Sigmoid colon (tissue), 7 donors: ENCODE results near the gene EP400. TPM values are rescaled to one million over a fixed set of nuclear protein-coding genes. Genes with fewer than 3 reads are reported as not detected.

Source experiments
- DNase-seq: peaks from one replicate; pipeline ENCODE4 v3.0.0-alpha.2; 2019
- H3K27ac ChIP-seq, 4 donors: fragments of 200-600 bp; sonication (generic); one replicate each; pipeline ENCODE4 v1.5.1; 2016 to 2019; ENCODE audit warnings: mild to moderate bottlenecking in 1 of 4
- H3K27me3 ChIP-seq, 3 donors: fragments of 200-600 bp; sonication (generic); one replicate each; pipeline ENCODE4 v1.5.1; 2019; ENCODE audit warnings: mild to moderate bottlenecking in 1 of 3
- H3K36me3 ChIP-seq, 4 donors: fragments of 200-600 bp; sonication (generic); one replicate each; pipeline ENCODE4 v1.5.1; 2016 to 2019
- H3K4me1 ChIP-seq, 4 donors: fragments of 200-600 bp; sonication (generic); one replicate each; pipeline ENCODE4 v1.5.1; 2017 to 2019
- H3K4me3 ChIP-seq, 4 donors: fragments of 200-600 bp; sonication (generic); one replicate each; pipeline ENCODE4 v1.5.1; 2017 to 2019; ENCODE audit warnings: mild to moderate bottlenecking in 2 of 4, moderate library complexity in 1 of 4
- H3K9me3 ChIP-seq, 4 donors: fragments of 200-600 bp in 3 of 4; sonication (generic) in 3 of 4; one replicate each; pipeline versions ENCODE4 v1.5.1 to v1.6.1; 2013 to 2019
- CTCF ChIP-seq, 4 experiments: fragments of 450-650 bp in 3 of 4; fragments of 200-600 bp in 1 of 4; IDR thresholded peaks; one replicate each; pipeline ENCODE4 v1.5.1; 2016 to 2019; ENCODE audit warnings: antibody characterized with exemption in 4 of 4, mild to moderate bottlenecking in 3 of 4, moderate library complexity in 2 of 4
- EP300 ChIP-seq, 4 donors: sonication (generic); formaldehyde crosslinking; IDR thresholded peaks; one replicate each; pipeline ENCODE4 v1.6.1; 2017; ENCODE audit warnings: antibody characterized with exemption in 4 of 4
- POLR2A ChIP-seq, 2 donors: fragments of 450-650 bp; IDR thresholded peaks; one replicate each; pipeline ENCODE4 v1.6.1; 2016; ENCODE audit warnings: antibody characterized with exemption in 2 of 2, mild to moderate bottlenecking in 2 of 2, moderate library complexity in 2 of 2
- POLR2AphosphoS5 ChIP-seq, 4 donors: sonication (generic); formaldehyde crosslinking; IDR thresholded peaks; one replicate each; pipeline ENCODE4 v1.6.1; 2017; ENCODE audit warnings: antibody characterized with exemption in 4 of 4
- WGBS, 2 donors: extraction: QIAGEN DNeasy Blood & Tissue Kit; methylation state at CpG; one replicate each; pipeline ENCODE4 v1.1.7; 2013; 5-methylcytosine and 5-hydroxymethylcytosine counted together
- intact Hi-C: fragments of 100-400 bp; cut with DNase I; formaldehyde crosslinking; loops from one replicate; pipeline ENCODE4 v1.15.1; 2023
- polyA plus RNA-seq, 3 donors: library from polyadenylated mRNA; stranded (reverse); fragments of 200-250 nt; gene quantifications; one replicate each; pipeline ENCODE4 v1.2.3, GENCODE V29; 2013
- total RNA-seq, 4 donors: library from RNA; depleted of rRNA; stranded (reverse); fragments of >200 nt; gene quantifications; one replicate each; pipeline ENCODE4 v1.1.0, GENCODE V29; 2016
- donor health status: healthy with polysubstance abuse.
- donor health status: Bipolar disorder and iron deficiency.
- donor health status: healthy.

The EP400 gene
- total and polyA plus RNA-seq, 7 donors = 3.2 to 35.7 (median 14.6) TPM

GRCh38 chr12:132065203-132065602 is 115.5 kb downstream of the EP400 start:
- no peaks in the 10 kb centered on the region for H3K27me3 ChIP-seq
- peaks cover 37 to 92% (median 55%) of the 10 kb centered on the region in 4 donors for H3K36me3 ChIP-seq
- peaks cover 0 to 8% (median 0%) of the 10 kb centered on the region in 4 donors for H3K4me1 ChIP-seq
- no peak for TF ChIP-seq POLR2A (IDR thresholded peaks at IDR 0.05)
- TF ChIP-seq EP300 (IDR thresholded peaks at IDR 0.05) = no peak
- TF ChIP-seq CTCF (IDR thresholded peaks at IDR 0.05) = no peak
- TF ChIP-seq POLR2AphosphoS5 (IDR thresholded peaks at IDR 0.05) = no peak
- H3K9me3 ChIP-seq = no peaks in the 10 kb centered on the region
- H3K27ac ChIP-seq = no peak overlapping the region
- WGBS, 2 donors = 89 to 97% methylated on average over 10 of the region's 10 CpGs
- H3K4me3 ChIP-seq = no peak overlapping the region
- intact Hi-C loops = no loop called here
- DNase-seq = no peak

GRCh38 chr12:132065609-132066344 is 116.0 kb downstream of the EP400 start:
- Histone ChIP-seq H3K9me3 (no peaks in the 10 kb centered on the region), H3K36me3 (peaks cover 37 to 96% (median 56%) of the 10 kb centered on the region in 4 donors), H3K4me3 (no peak overlapping the region), H3K27me3 (no peaks in the 10 kb centered on the region), H3K4me1 (peaks cover 0 to 8% (median 0%) of the 10 kb centered on the region in 4 donors), H3K27ac (no peak overlapping the region)
- WGBS, 2 donors = 79 to 88% methylated on average over 4 of the region's 4 CpGs
- intact Hi-C loops = no loop called here
- TF ChIP-seq CTCF (IDR thresholded peaks at IDR 0.05) (no peak), POLR2AphosphoS5 (IDR thresholded peaks at IDR 0.05) (no peak), POLR2A (IDR thresholded peaks at IDR 0.05) (no peak), EP300 (IDR thresholded peaks at IDR 0.05) (no peak)
- no peak for DNase-seq

- H3K27me3 ChIP-seq = no peaks in the 10 kb centered on the region
- H3K36me3 ChIP-seq = peaks cover 37 to 96% (median 54%) of the 10 kb centered on the region in 4 donors
- H3K4me3 ChIP-seq = no peak overlapping the region
- H3K4me1 ChIP-seq = peaks cover 0 to 2% (median 0%) of the 10 kb centered on the region in 4 donors
- intact Hi-C loops = no loop called here
- H3K9me3 ChIP-seq = no peaks in the 10 kb centered on the region
- TF ChIP-seq CTCF (IDR thresholded peaks at IDR 0.05) = no peak
- DNase-seq = no peak
- 42 to 81% methylated on average over 13 of the region's 13 CpGs for WGBS, 2 donors
- H3K27ac ChIP-seq = no peak overlapping the region
These were observed 116.6 kb downstream of the EP400 start for GRCh38 chr12:132066345-132066685.

- 89 to 95% methylated on average over 23 of the region's 23 CpGs for WGBS, 2 donors
These were observed 117.0 kb downstream of the EP400 start for GRCh38 chr12:132066749-132067148.

More at GRCh38 chr12:132066749-132067148, 117.0 kb downstream of the EP400 start:
- Histone ChIP-seq H3K27ac (no peak overlapping the region), H3K27me3 (no peaks in the 10 kb centered on the region), H3K36me3 (peaks cover 37 to 95% (median 52%) of the 10 kb centered on the region in 4 donors), H3K4me3 (no peak overlapping the region), H3K9me3 (no peaks in the 10 kb centered on the region), H3K4me1 (no peaks in the 10 kb centered on the region)
- no peak for TF ChIP-seq POLR2A (IDR thresholded peaks at IDR 0.05)
- TF ChIP-seq CTCF (IDR thresholded peaks at IDR 0.05) = no peak
- no peak for TF ChIP-seq POLR2AphosphoS5 (IDR thresholded peaks at IDR 0.05)
- TF ChIP-seq EP300 (IDR thresholded peaks at IDR 0.05) = no peak
- intact Hi-C loops = no loop called here
- no peak for DNase-seq
